ENCODE data around the gene AKAP10.
"Not testable (repeated sequence)": the region's sequence is repeated elsewhere in the genome, so short reads cannot be mapped to it uniquely, and the experiment has no call there.

AKAP10 gene

DNA sequence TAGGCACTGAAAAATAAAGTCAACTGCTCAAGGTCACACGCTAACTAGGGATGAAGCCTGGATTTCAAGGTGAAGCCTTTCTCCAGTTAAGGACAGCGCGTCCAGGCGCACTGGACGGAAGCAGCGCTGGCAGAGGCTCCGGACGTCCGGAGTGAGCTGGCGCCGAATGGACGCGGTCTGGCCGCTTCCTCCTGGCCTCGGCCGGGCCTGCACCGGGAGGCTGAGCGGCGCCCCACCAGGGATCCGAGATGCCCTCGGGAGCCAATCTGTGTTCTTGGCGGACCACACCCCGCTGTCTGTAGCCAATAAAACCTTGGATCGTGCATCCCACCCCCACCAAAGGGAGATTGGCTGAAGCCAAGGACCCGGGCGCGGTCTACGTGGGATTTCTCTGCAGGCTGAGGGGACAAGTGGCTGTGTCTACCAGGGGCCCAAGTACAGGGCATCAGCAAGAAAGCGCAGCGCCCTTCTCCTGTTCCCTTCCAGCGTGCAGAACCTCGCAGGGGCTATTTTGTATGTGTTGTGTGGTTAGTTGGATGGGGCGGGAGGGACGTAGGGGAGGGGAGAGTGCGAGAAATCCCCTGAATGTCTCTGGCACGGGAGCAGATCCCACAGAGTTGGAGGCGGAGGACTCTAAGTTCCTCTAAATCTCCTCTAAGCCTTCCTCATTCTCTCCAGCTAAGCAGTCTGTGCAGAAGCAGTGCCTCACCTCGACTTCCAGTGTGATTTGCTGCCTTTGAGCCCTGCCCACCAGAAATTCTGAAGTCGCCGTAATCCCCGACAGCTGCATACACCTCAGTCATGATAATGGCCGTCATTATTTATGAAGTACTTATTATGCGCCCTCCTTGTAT, 2.5 kb upstream of the AKAP10 start:
- no peak for DNase-seq (ENCODE audit: low read depth in 2 of 2)

DNA sequence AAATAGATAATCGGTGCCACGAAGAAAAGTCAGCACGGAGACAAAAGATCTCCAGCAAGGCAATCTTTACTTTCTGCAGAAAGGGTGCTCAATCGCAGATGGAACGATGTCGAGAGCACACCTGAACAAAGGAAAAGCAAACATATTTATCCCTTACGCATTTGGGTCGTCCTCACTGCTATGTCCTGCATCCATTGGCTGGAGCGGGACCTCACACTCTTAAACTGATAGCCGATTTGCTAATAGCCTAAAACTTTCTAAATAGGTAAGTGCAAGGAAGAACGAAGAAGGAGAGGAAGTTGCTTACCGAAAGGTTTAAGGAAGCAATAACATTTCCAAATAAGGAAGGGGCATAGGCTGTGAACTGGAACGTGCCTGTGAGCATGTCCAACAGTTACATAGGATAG, 1.2 kb upstream of the AKAP10 start:
- DNase-seq (ENCODE audit: low read depth in 2 of 2): no peak

DNA sequence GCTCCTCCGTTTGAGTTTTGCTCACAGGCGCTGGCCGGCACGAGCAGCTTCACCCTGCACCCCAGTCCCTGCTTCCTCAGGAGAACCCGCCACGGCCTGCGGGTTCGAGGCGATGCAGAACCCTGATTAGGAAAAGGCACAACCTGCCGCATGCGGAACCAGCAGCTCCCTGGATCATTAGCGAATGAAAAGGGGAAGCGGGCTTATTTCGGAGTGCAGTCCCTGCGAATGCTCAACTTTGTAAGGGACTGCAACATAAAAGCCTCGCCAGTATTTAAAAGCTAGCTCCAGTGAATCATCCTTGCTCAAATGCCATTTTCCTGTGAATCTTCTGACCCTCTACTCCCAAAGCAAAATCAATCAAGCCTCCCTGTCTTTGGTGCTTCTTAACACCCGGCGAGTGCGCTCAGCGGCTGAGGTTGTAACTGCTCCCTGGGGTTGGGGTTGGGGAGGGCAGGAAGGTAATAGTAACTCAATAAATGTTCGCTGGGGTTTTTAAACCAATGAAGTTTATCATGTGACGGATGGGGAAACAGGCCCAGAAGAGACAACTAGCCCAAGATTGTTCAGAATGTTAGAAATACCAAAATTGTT, 678 bp upstream of the AKAP10 start:
- no peak for DNase-seq (ENCODE audit: low read depth in 2 of 2)

DNA sequence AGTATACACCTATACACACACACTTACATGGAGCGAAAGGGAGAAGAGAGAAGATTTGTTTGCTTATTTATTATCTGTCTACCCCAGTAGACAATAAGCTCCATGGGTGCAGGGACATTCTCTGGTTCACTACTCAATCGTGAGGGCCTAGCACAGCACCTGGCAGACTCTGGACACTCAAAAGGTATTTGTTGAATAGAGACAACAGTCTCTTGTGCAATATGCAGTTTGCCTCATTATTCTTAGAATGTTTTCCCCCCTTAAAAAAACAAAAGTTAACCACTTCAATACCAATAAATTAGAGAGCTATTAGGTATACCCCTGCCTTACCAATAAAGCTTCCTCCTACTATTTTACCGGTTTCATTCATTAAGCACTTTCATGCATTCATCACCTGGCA, 2.0 kb downstream of the AKAP10 start:
- no peak for DNase-seq (ENCODE audit: low read depth in 2 of 2)

DNA sequence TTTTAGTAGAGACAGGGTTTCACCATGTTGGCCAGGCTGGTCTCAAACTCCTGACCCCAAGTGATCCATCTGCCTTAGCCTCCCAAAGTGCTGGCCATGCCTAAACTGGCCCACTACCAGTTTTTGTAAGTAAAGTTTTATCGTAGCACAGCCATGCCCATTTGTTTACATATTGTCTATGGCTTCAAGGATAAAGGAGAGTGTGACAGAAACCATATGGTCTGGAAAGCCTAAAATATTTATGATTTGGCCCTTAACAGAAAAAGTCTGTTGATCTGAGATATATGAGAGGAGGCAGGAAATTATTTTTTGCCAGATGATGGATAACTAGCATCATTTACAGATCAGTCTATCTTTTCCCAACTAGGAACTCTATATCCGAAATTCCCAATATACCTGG, 4.5 kb downstream of the AKAP10 start:
- DNase-seq (ENCODE audit: low read depth in 2 of 2): no peak

DNA sequence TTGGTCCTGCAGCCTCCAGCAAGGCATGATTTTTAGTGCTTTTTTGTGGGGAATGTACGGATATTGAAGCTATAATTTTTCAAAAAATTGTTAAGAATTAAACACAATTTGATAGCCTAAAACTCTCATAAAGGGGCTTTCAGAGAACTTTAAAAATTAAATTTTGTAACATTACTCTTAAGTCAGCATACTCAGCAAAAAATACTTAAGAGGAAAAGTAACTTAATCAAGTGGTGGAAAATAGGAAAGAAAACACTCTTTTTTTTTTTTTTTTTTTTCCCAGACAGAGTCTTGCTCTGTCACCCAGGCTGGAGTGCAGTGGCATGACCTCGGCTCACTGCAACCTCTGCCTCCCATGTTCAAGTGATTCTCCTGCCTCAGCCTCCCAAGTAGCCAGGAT, 14.7 kb downstream of the AKAP10 start:
- DNase-seq (ENCODE audit: low read depth in 2 of 2): not testable (repeated sequence)

DNA sequence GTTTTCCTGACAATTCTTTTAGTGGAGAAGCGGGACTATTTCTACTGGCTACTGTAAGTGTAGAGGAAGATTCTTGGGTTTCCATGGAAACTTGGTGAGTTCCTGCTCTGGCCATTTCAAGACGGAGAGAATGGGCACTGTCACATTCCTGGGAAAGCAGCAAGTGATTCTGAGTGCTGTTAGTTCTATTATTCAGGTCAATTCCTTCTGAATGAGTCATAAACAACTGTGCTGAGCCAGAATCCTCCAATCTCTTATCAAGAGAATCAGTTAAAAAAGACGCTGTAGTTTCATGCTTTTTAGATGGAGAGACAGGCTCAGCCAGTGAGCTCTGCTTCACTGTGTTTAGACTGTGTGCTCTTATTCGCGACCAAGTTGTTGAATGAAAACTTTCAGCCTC, 19.6 kb downstream of the AKAP10 start:
- DNase-seq (ENCODE audit: low read depth in 2 of 2): no peak

DNA sequence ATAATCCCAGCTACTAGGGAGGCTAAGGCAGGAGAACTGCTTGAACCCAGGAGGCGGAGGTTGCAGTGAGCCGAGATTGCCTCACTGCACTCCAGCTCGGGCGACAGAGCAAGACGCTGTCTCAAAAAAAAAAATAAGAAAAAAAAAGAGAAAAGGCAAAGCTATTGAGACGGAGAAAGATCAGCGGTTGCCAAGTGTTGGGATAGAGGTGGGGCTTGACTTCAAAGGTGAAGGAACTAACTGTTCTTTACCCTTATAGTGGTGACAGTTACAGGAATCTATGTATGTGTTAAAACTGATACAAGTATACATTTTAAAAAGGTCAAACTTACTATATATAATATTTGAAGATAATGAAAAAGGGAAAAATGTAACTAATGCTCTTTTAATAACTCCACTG, 22.5 kb downstream of the AKAP10 start:
- no peak for DNase-seq (ENCODE audit: low read depth in 2 of 2)

DNA sequence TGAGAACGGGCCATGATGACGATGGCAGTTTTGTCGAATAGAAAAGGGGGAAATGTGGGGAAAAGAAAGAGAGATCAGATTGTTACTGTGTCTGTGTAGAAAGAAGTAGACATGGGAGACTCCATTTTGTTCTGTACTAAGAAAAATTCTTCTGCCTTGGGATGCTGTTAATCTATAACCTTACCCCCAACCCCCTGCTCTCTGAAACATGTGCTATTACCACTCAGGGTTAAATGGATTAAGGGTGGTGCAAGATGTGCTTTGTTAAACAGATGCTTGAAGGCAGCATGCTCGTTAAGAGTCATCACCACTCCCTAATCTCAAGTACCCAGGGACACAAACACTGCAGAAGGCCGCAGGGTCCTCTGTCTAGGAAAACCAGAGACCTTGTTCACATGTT, 26.2 kb downstream of the AKAP10 start:
- DNase-seq (ENCODE audit: low read depth in 2 of 2): not testable (repeated sequence)

DNA sequence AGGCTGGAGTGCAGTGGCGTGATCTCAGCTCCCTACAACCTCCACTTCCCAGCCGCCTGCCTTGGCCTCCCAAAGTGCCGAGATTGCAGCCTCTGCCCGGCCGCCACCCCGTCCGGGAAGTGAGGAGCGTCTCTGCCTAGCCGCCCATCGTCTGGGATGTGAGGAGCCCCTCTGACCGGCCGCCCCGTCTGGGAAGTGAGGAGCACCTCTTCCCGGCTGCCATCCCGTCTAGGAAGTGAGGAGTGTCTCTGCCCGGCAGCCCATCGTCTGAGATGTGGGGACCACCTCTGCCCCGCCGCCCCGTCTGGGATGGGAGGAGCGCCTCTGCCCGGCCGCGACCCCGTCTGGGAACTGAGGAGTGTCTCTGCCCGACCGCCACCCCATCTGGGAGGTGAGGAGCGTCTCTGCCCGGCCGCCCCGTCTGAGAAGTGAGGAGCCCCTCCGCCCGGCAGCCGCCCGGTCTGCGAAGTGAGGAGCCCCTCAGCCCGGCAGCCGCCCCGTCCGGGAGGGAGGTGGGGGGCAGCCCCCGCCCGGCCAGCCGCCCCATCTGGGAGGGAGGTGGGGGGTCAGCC, 26.9 kb downstream of the AKAP10 start:
- not testable (repeated sequence) for DNase-seq (ENCODE audit: low read depth in 2 of 2)

DNA sequence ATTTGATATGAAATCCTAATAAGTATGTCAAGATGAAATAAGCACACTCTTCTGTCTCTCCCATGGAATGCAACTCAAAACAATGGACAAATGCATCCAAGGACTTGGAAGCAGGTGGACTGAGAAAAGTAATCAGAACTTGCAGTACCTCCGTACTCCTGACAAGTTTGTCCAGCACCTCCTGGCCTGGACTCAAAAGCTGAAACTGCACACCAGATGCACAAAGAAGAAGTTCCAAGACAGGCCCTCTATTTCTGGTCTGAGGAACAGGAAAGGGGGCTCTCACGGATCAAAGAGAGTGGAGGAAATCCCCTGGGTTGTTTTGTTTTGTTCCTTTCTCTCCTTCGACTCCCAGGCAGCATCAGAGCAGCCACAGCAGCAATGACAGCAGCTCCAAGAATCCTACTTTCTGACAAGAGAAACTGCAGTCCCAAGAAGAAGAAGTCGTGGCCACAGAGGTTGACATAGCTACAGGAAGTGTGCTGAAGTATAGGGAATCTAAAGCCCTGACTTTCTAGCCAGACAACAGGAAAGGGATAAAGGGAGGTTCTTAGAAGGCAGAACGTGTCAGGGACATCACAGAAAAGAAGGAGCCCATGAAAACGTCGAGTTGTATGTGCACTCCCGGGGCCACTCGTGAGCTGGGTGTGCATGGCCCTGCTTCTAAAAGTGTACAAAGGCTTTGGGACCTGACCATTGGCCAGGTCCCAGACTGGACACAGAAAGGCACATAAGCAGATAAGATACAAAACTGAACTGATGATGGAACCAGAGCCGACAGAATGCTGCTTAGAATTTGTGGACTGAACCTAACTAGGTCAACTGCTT, 29.3 kb downstream of the AKAP10 start:
- no peak for DNase-seq (ENCODE audit: low read depth in 2 of 2)

DNA sequence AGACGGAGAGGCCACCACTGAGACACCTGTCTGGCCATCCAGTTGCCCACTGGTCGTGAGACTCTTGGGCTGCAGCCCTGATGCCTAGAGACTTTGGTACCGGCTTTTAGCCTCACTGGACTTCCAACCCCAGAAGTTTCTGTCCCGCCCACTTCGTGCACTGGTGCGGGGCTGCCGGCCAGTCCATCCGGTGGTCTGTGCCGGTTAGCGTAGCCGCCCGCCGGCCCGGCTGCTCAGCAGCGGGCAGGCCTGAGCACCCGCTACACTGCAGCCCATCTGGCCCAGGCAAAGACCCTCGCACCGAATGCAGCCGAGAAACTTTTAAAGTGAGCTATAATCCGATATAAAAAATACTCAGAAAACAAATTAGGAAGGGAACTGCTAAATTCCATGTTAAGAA, 30.7 kb downstream of the AKAP10 start:
- DNase-seq (ENCODE audit: low read depth in 2 of 2): no peak

DNA sequence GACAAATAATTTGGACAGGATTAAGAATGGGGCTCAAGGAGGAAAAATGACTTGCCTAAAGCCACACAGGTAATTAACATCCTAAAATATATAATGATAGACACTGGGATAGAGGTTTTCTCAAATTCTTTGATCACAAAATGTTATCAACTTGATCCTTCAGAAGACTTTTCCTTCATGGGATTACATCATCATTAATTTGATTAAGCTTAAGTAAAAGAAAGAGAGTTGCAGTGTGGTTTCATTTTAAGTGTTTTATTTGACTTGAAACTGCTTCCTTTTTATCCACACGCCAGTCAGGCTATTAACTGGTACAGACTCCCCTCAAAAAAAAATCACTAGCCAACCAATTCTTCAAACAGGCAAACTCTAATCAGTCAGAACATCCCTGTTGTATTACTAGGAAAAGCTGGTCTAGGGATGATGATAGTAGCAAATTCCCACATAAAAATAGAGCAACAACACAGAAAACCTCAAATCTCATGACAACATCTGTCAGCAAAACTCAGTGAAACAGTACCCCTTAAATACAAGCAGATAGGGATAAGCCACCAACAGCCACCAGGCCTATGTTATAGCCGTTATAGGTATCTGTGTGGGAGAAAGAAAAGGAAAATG, 32.5 kb downstream of the AKAP10 start:
- no peak for DNase-seq (ENCODE audit: low read depth in 2 of 2)

DNA sequence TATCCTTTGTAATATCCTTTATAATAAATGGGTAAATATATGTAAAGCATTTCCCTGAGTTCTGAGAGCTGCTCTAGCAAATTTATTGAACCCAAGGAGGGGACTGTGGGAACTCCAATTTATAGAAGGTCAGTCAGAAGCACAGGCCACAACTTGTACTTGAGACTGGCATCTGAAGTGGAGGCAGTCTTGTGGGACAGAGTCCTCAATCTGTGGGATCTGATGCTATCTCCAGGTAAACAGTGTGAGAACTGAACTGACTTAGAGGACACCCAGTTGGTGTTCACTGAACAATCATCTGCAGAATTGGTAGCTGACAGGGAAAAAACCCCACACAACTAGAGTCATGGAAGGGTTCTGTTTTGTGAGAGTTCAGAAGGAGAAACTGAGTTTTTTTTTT, 34.0 kb downstream of the AKAP10 start:
- no peak for DNase-seq (ENCODE audit: low read depth in 2 of 2)

DNA sequence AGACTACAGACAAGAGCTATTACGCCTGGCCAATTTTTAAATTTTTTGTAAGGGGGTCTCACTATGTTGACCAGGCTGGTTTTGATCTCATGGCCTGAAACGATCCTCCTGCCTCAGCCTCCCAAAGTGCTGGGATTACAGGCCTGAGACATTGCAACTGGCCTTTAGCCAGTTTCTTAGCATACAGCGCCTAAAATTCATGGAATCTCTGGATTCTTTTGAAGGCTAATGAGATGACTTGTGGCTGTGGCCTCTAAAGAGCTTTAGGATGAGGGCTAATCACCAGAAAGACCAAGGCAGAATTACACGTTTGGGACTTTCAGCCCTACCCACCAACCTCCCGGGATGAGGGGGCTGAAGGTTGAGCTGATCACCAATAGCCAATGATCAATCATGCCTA, 34.6 kb downstream of the AKAP10 start:
- no peak for DNase-seq (ENCODE audit: low read depth in 2 of 2)

DNA sequence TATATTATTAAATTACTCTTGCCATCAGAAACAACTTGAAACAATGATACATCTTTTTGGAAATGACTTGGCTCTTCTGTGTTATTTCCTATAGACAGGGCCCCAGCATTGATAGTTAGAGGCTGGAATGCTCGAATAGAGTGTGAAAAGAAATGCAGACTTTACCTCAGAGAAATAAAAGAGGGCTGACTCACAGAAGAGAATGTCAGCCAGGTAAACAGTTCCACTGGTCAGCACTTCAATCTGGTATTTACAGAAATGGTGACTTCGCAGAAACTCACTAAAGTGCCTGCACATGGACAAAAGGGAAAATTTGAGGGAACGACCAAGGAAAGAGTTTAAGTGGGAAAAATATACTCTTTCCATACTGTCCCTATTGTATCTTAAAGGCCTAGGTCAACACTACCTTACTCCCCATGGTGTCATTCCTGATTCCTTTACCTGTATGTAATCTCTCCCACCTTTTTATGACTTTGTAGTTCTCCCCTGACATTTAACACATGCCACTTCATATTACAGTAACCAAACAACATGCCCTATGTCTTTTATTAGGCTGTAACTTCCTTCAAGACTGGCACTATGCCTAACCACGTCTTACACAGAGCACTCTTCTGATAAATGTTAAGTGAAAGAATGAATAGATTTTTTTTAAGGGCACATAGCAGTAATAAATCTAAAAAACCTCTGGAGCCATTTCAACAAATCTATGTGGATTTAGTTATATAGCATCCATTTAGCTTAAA, 36.7 kb downstream of the AKAP10 start:
- DNase-seq (ENCODE audit: low read depth in 2 of 2): no peak

DNA sequence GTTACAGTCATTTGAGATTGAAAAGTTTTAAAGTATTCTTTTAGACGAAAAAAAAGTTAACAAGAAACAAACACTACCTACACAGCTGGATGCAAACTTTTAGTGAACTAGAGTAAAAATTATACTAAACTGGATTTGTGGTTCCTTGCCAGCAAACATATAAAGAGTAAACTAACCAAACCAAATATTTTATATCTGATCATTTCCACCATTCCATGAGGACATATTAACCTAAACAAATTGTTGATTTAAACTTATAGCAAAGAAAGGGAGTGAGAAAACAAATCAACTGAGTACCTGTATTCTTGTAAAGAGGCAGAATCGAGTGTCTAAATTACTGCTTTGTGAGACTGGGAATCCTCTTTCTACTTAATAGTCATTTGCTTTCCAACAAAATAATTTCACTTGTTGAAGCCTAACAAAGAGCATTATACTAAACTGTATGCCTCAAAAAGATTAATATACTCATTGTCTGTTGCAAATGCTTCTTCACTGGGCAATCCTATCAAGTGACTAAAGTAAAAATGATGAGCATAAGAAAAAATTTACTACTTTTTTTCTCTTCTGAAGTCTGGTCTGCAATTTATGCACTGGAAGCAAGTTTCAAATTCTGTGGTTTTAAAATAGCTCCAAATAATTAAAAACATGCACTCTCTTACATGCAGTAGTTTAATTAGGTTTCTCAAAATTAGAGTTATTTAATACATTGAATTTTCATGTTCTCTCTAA, 37.5 kb downstream of the AKAP10 start:
- no peak for DNase-seq (ENCODE audit: low read depth in 2 of 2)

DNA sequence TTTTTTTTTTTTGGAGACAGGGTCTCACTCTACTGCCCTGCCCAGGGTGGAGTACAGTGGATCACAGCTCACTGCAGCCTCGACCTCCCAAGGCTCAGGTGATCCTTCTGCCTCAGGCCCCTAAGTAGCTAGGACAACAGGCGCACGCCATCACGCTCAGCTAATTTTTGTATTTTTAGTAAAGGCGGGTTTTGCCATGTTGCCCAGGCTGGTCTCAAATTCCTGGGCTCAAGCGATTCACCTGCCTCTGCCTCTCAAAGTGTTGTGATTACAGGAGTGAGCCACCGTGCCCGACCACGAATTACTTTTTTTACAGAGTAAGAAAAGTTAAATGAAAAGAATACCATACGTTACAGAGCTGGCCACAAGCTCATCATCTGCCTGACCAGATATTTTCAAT, 38.9 kb downstream of the AKAP10 start:
- DNase-seq (ENCODE audit: low read depth in 2 of 2): no peak

DNA sequence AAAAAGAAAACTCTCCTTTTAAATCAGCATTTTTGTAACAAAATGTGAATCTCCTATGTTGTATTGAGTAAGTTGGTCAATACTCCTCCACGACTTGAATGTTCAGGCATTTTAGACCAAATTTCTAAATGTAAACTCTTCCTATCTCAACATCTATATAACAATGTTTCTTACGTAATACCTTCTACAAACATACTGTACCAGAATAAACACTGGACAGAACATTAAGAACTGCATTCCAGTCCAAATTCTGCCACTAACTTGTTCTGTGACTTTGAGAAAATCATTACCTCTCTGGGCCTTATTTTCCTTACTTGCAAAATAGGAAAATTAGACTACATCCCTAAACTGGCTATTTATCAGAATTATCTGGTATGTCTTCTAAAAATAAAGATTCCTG, 40.1 kb downstream of the AKAP10 start:
- no peak for DNase-seq (ENCODE audit: low read depth in 2 of 2)

DNA sequence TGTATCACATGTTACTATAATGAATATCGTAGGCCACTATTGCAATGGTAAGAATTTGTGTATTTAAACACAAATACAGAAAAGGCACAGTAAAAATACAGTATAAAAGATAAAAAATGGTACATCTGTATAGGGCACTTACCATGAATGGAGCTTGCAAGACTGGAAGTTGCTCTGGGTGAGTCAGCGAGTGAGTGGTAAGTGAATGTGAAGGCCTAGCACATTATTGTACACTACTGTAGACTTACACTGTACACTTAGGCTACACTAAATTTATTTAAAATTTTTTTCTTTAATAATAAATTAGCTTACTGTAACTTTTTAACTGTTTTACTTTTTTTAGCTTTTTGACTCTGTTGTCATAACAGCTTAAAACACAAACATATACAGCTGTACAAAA, 42.5 kb downstream of the AKAP10 start:
- DNase-seq (ENCODE audit: low read depth in 2 of 2): no peak

DNA sequence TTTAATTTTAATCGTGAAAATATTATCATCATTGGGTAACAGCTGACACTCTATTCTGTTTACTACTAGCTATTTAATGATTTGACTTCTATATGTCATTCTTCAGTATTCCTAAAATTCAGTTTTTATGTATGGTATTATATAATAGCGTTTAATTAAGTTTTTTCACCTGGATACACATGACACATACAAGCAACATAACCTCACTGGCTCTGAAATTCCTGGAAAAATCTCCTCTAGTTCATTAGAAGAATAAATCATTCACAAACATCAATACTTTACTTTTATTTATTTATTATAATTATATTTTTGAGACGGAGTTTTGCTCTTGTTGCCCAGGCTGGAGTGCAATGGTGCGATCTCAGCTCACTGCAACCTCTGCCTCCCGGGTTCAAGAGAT, 44.0 kb downstream of the AKAP10 start:
- no peak for DNase-seq (ENCODE audit: low read depth in 2 of 2)
